GM20431 (cell line): Measurements from ENCODE around the gene CUBN.
"Not testable (repeated sequence)": the region's sequence is repeated elsewhere in the genome, so short reads cannot be mapped to it uniquely, and the experiment has no call there.

ENCODE experiments used
- in situ Hi-C: fragments of 300-500 bp; cut with MseI, MboI; formaldehyde crosslinking; loops from one replicate; pipeline ENCODE4 v1.15.0; 2020; ENCODE audit warnings: low sequenced_read_pairs; ENCODE audit not compliant: unreplicated experiment

CUBN gene

GRCh38 chr10:17023386-17024298 is 106.0 kb downstream of the CUBN start:
- in situ Hi-C loops, result no loop called here

- in situ Hi-C loops, result no loop called here
These were observed 106.7 kb downstream of the CUBN start for GRCh38 chr10:17022896-17023295.

GRCh38 chr10:17022466-17022825 is 107.2 kb downstream of the CUBN start:
- in situ Hi-C loops, result no loop called here

- in situ Hi-C loops, result no loop called here
These were observed 107.8 kb downstream of the CUBN start for GRCh38 chr10:17021656-17022465.

- in situ Hi-C loops, result no loop called here
These were observed 109.9 kb downstream of the CUBN start for GRCh38 chr10:17019696-17020095.

GRCh38 chr10:17013131-17013983 is 116.3 kb downstream of the CUBN start:
- in situ Hi-C loops, result not testable (repeated sequence)

- in situ Hi-C loops, result not testable (repeated sequence)
These were observed 116.9 kb downstream of the CUBN start for GRCh38 chr10:17012731-17013130.

GRCh38 chr10:17010363-17011145 is 119.1 kb downstream of the CUBN start:
- in situ Hi-C loops, result no loop called here

- in situ Hi-C loops, result no loop called here
These were observed 120.4 kb downstream of the CUBN start for GRCh38 chr10:17009212-17009700.

- in situ Hi-C loops, result no loop called here
These were observed 122.2 kb downstream of the CUBN start for GRCh38 chr10:17007418-17007770.

- in situ Hi-C loops, result no loop called here
These were observed 122.8 kb downstream of the CUBN start for GRCh38 chr10:17006631-17007417.

- in situ Hi-C loops, result no loop called here
These were observed 123.7 kb downstream of the CUBN start for GRCh38 chr10:17005621-17006566.

GRCh38 chr10:17004801-17005380 is 124.7 kb downstream of the CUBN start:
- in situ Hi-C loops, result no loop called here

GRCh38 chr10:17003651-17004286 is 125.8 kb downstream of the CUBN start:
- in situ Hi-C loops, result no loop called here

- in situ Hi-C loops, result no loop called here
These were observed 126.5 kb downstream of the CUBN start for GRCh38 chr10:17003151-17003550.

- in situ Hi-C loops, result no loop called here
These were observed 127.5 kb downstream of the CUBN start for GRCh38 chr10:17001961-17002749.
